DND-41 (cell line): Measurements from ENCODE around the gene TRRAP.

Experiments
- ATAC-seq: fragments of 200-7000 bp; cut with Tn5 transposase; 3 replicates; pipeline ENCODE4 v1.9.1; 2021; ENCODE audit warnings: low read depth; ENCODE audit not compliant: insufficient read depth
- DNase-seq: peaks from one replicate; pipeline ENCODE4 v3.0.0-alpha.2; 2020
- H2AFZ ChIP-seq: 2 replicates; pipeline ENCODE4 v1.6.0; 2012; ENCODE audit warnings: low read depth, low read length
- H3K27ac ChIP-seq: 2 replicates; pipeline ENCODE4 v1.5.1; 2012; ENCODE audit warnings: low read length, inconsistent platforms
- H3K27me3 ChIP-seq: fragments of 200-600 bp; sonication (generic); 2 replicates; pipeline ENCODE4 v1.6.0; 2012; ENCODE audit warnings: low read length, mild to moderate bottlenecking, inconsistent platforms; ENCODE audit not compliant: insufficient read depth, poor library complexity
- H3K36me3 ChIP-seq: 2 replicates; pipeline ENCODE4 v1.5.1; 2012; ENCODE audit warnings: low read length, inconsistent platforms; ENCODE audit not compliant: insufficient read depth
- H3K4me1 ChIP-seq: 2 replicates; pipeline ENCODE4 v1.5.1; 2012; ENCODE audit warnings: mild to moderate bottlenecking, low read length; ENCODE audit not compliant: insufficient read depth
- H3K4me2 ChIP-seq: 2 replicates; pipeline ENCODE4 v1.6.0; 2012; ENCODE audit warnings: mild to moderate bottlenecking, moderate library complexity, low read length, inconsistent platforms; ENCODE audit not compliant: insufficient read depth
- H3K4me3 ChIP-seq, 2 experiments: fragments of 200-600 bp in 1 of 2; shearing (Covaris generic) in 1 of 2; 2 replicates each; pipeline ENCODE4 v1.5.1; 2012 to 2016; ENCODE audit warnings: inconsistent platforms in 2 of 2, low read length in 2 of 2, mild to moderate bottlenecking in 2 of 2, low read depth in 1 of 2, moderate library complexity in 1 of 2
- H3K79me2 ChIP-seq: 2 replicates; pipeline ENCODE4 v1.6.0; 2012; ENCODE audit warnings: low read length, inconsistent platforms; ENCODE audit not compliant: insufficient read depth
- H3K9ac ChIP-seq: 2 replicates; pipeline ENCODE4 v1.6.0; 2012; ENCODE audit warnings: low read depth, mild to moderate bottlenecking, inconsistent platforms, low read length, moderate library complexity
- H3K9me3 ChIP-seq: 2 replicates; pipeline ENCODE4 v1.5.1; 2012; ENCODE audit warnings: low read length, moderate library complexity, mild to moderate bottlenecking, inconsistent platforms; ENCODE audit not compliant: insufficient read depth, severe bottlenecking
- H4K20me1 ChIP-seq: 2 replicates; pipeline ENCODE4 v1.6.0; 2012; ENCODE audit warnings: low read length; ENCODE audit not compliant: insufficient read depth
- EZH2 ChIP-seq: IDR thresholded peaks from 3 replicates; pipeline ENCODE4 v1.6.1; 2012; ENCODE audit warnings: borderline replicate concordance, low read depth, mild to moderate bottlenecking, moderate library complexity, low read length, inconsistent platforms; ENCODE audit not compliant: severe bottlenecking
- TF ChIP-seq, protein P1 (sequence below): IDR thresholded peaks from 2 replicates; pipeline ENCODE4 v1.5.1; 2012; ENCODE audit warnings: borderline replicate concordance, low read length, moderate library complexity, mild to moderate bottlenecking; ENCODE audit not compliant: poor library complexity, severe bottlenecking; ENCODE audit errors: extremely low read depth

The TRRAP gene

GRCh38 chr7:98881561-98882315 lies 3.4 kb downstream of the TRRAP start:
- no peak for TF ChIP-seq EZH2
- TF ChIP-seq, protein P1, sequence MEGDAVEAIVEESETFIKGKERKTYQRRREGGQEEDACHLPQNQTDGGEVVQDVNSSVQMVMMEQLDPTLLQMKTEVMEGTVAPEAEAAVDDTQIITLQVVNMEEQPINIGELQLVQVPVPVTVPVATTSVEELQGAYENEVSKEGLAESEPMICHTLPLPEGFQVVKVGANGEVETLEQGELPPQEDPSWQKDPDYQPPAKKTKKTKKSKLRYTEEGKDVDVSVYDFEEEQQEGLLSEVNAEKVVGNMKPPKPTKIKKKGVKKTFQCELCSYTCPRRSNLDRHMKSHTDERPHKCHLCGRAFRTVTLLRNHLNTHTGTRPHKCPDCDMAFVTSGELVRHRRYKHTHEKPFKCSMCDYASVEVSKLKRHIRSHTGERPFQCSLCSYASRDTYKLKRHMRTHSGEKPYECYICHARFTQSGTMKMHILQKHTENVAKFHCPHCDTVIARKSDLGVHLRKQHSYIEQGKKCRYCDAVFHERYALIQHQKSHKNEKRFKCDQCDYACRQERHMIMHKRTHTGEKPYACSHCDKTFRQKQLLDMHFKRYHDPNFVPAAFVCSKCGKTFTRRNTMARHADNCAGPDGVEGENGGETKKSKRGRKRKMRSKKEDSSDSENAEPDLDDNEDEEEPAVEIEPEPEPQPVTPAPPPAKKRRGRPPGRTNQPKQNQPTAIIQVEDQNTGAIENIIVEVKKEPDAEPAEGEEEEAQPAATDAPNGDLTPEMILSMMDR, result no peak
- Histone ChIP-seq H2AFZ (no peak overlapping the region), H4K20me1 (peaks cover 46% of the 10 kb centered on the region), H3K27ac (no peak overlapping the region), H3K36me3 (peaks cover 58% of the 10 kb centered on the region), H3K79me2 (peaks cover 73% of the 10 kb centered on the region), H3K4me3 (no peak overlapping the region), H3K9me3 (no peaks in the 10 kb centered on the region), H3K4me1 (peaks cover 25% of the 10 kb centered on the region), H3K9ac (no peak overlapping the region), H3K27me3 (no peaks in the 10 kb centered on the region), H3K4me2 (no peak overlapping the region)
- ATAC-seq (no peak), DNase-seq (no peak)

DNA sequence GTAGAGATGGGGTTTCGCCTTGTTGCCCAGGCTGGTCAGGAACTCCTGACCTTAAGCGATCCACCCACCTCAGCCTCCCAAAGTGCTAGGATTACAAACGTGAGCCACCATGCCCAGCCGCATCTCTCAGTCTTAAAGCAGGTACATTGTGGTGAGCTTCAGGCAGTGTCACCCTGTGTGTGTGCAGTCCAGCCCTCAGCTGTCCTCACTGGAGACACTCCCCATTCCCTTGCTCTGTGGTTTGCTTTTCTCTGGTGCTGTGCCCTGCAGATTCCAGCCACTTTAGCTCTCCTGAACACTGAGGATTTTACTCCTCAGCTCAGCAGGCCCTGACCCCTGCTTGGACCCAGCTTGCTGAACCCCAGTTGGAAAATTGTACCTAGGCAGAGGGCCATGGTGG lies 6.1 kb downstream of the TRRAP start:
- Histone ChIP-seq H4K20me1 (peaks cover 49% of the 10 kb centered on the region), H3K4me2 (no peak overlapping the region), H2AFZ (no peak overlapping the region), H3K9me3 (no peaks in the 10 kb centered on the region), H3K79me2 (peaks cover 79% of the 10 kb centered on the region), H3K27me3 (no peaks in the 10 kb centered on the region), H3K9ac (no peak overlapping the region), H3K27ac (no peak overlapping the region), H3K4me1 (peaks cover 17% of the 10 kb centered on the region), H3K4me3 (no peak overlapping the region), H3K36me3 (peaks cover 81% of the 10 kb centered on the region)
- DNase-seq (no peak), ATAC-seq (no peak)
- no peak for TF ChIP-seq EZH2
- TF ChIP-seq, protein P1, result no peak

DNA sequence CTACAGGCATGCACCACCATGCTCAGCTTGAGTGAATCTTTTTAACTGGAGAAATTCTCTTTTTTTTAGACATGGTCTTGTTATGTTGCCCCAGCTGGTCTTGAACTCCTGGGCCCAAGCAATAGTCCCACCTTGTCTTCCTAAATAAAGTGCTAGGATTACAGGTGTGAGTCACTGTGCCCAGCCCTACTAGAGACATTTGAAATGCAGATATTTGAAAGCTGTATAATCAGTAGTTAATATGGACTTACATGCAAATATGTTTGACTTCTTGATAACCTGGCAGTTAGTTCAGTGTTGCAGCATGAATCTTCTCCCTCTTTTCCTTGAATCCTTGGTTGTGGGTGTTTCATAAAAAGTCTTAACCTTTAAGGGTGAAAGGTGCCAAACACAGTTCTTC lies 8.7 kb downstream of the TRRAP start:
- no peaks in the 10 kb centered on the region for H3K9me3 ChIP-seq
- ATAC-seq (no peak), DNase-seq (no peak)
- H3K27ac ChIP-seq, result no peak overlapping the region
- peaks cover 31% of the 10 kb centered on the region for H4K20me1 ChIP-seq
- peaks cover 84% of the 10 kb centered on the region for H3K36me3 ChIP-seq
- no peak overlapping the region for H3K4me3 ChIP-seq
- no peaks in the 10 kb centered on the region for H3K27me3 ChIP-seq
- H3K9ac ChIP-seq, result no peak overlapping the region
- no peak overlapping the region for H3K4me2 ChIP-seq
- no peak for TF ChIP-seq EZH2
- TF ChIP-seq, protein P1, result no peak
- H3K79me2 ChIP-seq, result peaks cover 59% of the 10 kb centered on the region
- no peaks in the 10 kb centered on the region for H3K4me1 ChIP-seq
- H2AFZ ChIP-seq, result no peak overlapping the region
